Stimulated activated naive CD8-positive, alpha-beta T cell treated with anti-CD3 and anti-CD28 coated beads, Interleukin-15, Interleukin-2, amounts not matched to agents 100 U/mL and 50 U/mL, for 24 hours (primary cell): ENCODE results near the gene SCAPER.

ENCODE experiments used
- ATAC-seq: fragments of 150-1000 bp; cut with Tn5 transposase; one replicate; pipeline ENCODE4 v1.10.0; 2021
- DNase-seq: peaks from one replicate; pipeline ENCODE4 v3.0.0; 2021

Gene SCAPER

DNA sequence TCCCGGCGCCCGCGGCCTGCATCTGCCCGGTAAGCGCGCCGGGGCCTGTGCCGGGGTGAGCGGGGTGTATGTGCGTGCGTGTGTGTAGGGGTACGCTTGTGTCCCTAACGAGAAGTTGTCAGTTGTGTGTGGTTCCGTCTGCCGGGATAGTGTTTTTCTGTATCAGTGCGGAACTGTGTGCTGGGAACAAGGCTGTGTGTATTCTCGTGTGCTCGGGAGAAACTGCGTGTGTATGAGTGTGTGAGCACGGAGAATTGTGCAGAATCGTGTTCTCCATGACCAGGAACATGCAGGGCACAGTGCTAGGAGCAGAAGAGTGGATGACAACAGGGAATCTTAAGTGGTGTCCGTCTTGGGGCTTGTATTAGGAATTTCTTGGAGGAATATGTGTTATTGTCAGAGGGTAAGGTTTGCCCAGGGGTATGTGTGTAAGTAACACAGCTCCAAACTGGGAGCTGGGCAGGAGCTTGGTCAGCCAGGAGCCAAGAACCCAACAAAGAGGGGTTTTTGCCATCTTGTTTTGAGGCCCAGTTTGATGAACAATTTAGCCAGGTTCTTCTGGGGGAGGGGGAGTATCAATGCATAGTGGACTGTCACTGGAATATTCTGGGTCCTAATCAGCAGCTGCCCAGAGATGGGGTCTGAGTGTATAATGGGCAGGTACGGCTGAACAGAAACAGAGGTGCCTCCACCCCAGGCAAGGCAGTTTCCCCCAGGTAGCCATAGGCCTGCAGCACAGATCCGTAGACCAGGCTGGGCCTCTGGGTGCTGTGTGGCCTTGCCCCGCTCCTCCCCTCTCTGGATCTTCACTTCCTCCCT is 566.4 kb downstream of the SCAPER start:
- ATAC-seq, result no peak
- no peak for DNase-seq

GRCh38 chr15:76337696-76338485 is 567.2 kb downstream of the SCAPER start:
- no peak for ATAC-seq
- peak; percentile 21 for DNase-seq

GRCh38 chr15:76337059-76337695 is 568.0 kb downstream of the SCAPER start:
- no peak for ATAC-seq
- DNase-seq, result peak; percentile 28

GRCh38 chr15:76336254-76337058 is 568.7 kb downstream of the SCAPER start, which contains the start of gene ISL2:
Gene ISL2 (plus strand): TSS chr15:76336773. CDS start chr15:76336884, 111 bp downstream.
- ATAC-seq (peak; percentile 45), DNase-seq (peak; percentile 83)

DNA sequence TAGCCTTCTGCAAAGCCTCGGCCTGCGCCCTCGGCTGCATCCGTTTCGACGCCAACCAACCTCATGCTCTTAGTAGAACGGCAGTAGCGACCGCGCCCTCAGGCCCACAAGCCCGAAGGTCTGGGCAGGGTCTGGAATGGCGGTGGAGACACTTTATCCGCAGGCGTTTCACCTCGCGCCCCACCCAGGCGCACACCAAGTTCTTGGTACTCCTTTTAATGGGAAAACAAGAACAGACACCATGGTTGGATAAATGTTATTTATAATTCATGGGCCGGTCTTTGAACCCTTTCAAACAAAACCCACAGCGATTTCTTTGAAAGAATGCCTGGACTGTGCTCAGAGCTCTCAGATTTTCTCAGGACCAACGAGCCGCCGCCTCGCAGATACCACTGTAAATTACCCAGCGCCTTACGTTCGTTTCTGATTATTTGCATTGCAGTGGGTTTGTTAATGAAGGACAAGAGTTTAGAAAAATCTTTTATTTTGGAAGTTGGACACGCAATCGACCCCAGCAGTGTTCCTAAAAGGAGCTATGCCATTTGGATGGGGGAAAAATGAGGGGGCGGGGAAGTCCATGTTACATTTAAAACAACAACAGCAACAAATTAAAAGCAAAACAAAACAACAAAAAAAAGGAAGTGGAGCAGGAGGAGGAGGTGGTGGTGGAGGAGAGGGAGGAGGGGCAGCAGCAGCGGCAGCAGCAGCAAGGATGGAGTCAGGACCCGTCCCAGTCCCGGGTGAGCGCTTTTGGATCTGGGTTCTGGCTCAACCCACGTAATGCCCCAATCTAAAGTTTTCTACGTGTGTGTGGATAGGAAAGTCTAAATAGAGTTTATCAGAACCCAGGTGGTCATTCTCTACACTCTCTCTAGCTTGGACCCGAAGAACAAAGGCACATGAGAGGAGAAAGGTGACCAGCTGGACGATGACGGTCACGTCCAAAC is 569.6 kb downstream of the SCAPER start:
- DNase-seq (no peak), ATAC-seq (no peak)

DNA sequence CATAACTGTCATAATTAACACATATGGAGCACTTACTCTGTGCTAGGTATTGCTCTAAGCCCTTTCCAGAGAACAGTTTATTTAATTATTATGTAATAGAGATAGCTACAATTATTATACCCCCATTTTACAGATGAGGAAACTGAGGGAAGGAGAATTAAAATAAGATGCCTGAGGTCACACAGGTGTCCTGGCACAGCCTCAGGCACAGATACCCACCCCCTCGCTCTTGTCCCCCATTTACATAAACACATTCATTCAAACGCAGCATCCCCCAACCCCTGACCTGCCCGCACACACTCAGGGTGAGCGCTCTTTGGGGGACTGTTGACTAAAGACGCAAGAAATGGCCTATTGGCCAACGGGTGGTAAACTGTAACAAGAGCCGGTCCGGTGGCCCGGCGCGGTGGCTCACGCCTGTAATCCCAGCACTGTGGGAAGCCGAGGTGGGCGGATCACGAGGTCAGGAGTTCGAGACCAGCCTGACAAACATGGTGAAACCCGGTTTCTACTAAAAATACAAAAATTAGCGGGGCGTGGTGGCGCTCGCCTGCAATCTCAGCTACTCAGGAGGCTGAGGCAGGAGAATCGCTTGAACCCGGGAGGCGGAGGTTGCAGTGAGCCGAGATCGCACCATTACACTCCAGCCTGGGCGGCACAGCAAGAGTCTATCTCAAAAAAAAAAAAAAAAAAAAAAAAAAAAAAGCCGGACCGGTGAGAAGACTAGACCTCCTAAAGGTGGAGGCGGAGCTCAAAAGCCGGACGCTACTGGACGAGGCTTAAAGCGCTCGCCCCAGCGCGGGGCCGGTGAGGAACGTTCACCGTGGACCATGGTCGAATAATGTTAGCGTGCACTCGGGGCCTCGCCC is 570.5 kb downstream of the SCAPER start:
- DNase-seq (no peak), ATAC-seq (no peak)

- ATAC-seq (no peak), DNase-seq (no peak)
These were observed 571.3 kb downstream of the SCAPER start for GRCh38 chr15:76333720-76334437.

DNA sequence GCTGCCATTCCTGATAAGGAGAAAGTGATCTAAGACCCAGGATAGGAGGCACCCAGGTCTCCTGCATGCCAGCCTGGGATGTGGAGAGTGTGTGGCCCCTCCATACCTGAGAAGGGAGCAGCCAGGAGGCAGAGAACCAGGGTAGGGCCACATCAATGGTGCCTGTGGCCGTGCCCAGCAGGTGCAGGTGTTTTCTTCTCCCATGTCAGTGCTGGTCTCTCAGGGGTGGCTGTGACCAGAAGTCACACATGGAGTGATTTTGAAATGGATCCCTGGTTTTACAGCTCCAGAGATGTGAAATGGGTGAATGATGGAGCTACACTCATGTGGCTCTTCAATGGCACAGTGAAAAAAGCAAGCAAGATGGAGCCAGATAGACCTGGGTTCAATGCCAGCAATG is 571.8 kb downstream of the SCAPER start:
- DNase-seq (no peak), ATAC-seq (no peak)

GRCh38 chr15:76332796-76333195 is 572.3 kb downstream of the SCAPER start:
- no peak for ATAC-seq
- DNase-seq, result no peak

DNA sequence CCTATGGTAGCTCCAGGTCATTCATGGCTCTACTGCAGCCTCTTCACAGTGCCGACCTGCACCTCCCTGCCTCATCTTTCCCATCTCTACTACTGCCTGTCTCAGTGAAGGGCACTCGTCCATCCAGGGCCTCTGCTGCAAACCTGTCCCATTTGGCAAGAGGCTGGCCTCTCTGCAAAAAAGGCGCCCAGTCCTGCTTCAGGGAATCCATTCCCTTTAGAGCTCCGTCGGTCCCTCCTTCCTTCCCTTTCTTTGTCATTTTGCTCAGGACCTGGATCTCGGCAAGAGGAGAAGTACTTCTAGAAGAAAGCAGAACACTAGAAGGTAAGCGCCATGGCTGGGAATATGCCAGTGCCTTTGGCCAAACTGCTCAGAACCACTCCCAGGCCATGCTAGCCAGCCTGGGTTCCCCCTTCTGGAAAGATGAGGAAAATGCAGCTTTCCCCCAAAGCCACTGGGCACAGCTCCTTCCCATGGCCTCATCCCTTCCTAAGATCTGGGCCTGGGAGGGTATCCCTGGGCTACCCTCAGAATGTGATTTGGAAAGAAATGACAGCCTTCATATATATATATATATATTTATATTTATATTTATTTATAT is 575.0 kb downstream of the SCAPER start:
- DNase-seq (no peak), ATAC-seq (no peak)

- DNase-seq, result no peak
- ATAC-seq, result no peak
These were observed 576.2 kb downstream of the SCAPER start for GRCh38 chr15:76328958-76329357.

- DNase-seq, result no peak
- no peak for ATAC-seq
These were observed 576.9 kb downstream of the SCAPER start for GRCh38 chr15:76328106-76328696.

GRCh38 chr15:76327191-76328105 is 577.7 kb downstream of the SCAPER start:
- no peak for ATAC-seq

GRCh38 chr15:76325704-76326103 is 579.4 kb downstream of the SCAPER start:
- ATAC-seq, result no peak
- DNase-seq, result no peak

More at GRCh38 chr15:76327191-76328105, 577.7 kb downstream of the SCAPER start:
- DNase-seq, result no peak

DNA sequence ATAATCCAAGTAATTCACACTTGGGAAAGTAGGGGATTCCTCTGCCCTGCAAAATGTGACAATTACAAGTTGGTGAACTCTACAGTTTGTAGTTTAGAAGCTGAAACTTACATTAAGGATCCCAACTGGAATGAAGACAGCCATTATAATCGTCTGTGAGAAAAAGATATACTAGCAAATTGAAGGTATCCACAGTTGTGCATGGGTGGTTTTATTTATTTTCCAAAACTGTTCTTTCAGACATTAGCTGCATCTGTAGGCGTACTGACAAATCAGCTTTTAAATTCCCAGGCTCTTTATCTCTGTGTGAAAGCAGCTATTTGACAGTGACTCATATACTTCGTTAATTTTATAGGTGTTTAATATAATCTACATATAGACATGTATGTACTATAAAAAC is 581.1 kb downstream of the SCAPER start:
- DNase-seq (no peak), ATAC-seq (no peak)

- DNase-seq (no peak), ATAC-seq (no peak)
These were observed 583.5 kb downstream of the SCAPER start for GRCh38 chr15:76321602-76322001.

DNA sequence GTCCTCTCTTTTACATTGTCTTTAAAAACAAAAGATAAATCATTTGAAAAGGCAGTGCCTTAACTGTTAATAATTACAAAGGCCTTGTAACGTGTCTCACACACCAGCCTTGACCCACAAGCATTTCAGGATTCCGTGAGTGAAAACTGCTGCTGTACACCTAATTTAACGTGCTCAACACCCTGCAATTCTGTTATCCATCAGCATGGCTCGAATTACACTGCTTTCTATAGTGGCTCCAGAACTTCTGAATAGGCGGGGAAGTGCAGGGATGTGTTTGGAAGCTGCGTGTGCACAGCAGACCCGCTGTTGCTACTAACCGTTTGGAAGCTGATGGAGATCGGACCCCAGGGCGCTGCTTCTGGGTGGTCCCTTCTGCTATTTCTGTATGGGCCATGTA is 584.0 kb downstream of the SCAPER start:
- no peak for DNase-seq
- ATAC-seq, result no peak
